ENCODE results near the gene FRMD3.

- no peak for TF ChIP-seq CTCF (IDR thresholded peaks at IDR 0.05; ENCODE audit: low read depth, low read length, missing input control)
- TF ChIP-seq RAD21 (IDR thresholded peaks at IDR 0.05), result no peak
- TF ChIP-seq MAX (IDR thresholded peaks at IDR 0.05), result no peak
- no peak for TF ChIP-seq SP1 (IDR thresholded peaks at IDR 0.05)
These were observed 253.5 kb downstream of the FRMD3 start for GRCh38 chr9:83284746-83285145.
